KG1 (cell line): ENCODE measurements around the gene ATP6V1A.
A peak's percentile ranks its signal among the peaks of the same experiment; 100 is the strongest.

ENCODE experiments used
- DNase-seq: peaks from one replicate; lab custom pipeline; 2025; lab: John Stamatoyannopoulos, UW

Gene ATP6V1A

GRCh38 chr3:113746548-113747282 lies at the start of gene ATP6V1A:
Gene ATP6V1A, plus strand, starts transcription at chr3:113747035. Its CDS starts 31,719 bp downstream, at chr3:113778754.
- DNase-seq: peak; percentile 87

- no peak for DNase-seq
Measured at GRCh38 chr3:113697500-113698090, 49.2 kb upstream of the ATP6V1A start.

GRCh38 chr3:113698213-113698742 lies 48.6 kb upstream of the ATP6V1A start:
- no peak for DNase-seq

GRCh38 chr3:113698956-113699355 lies 47.9 kb upstream of the ATP6V1A start:
- no peak for DNase-seq

- DNase-seq: no peak
Measured at GRCh38 chr3:113707835-113708234, 39.0 kb upstream of the ATP6V1A start.

- DNase-seq: no peak
Measured at GRCh38 chr3:113712129-113712528, 34.7 kb upstream of the ATP6V1A start.

- DNase-seq: no peak
Measured at GRCh38 chr3:113714702-113715101, 32.1 kb upstream of the ATP6V1A start.

GRCh38 chr3:113717308-113717707 lies 29.5 kb upstream of the ATP6V1A start:
- no peak for DNase-seq

- no peak for DNase-seq
Measured at GRCh38 chr3:113717818-113718217, 29.0 kb upstream of the ATP6V1A start.

GRCh38 chr3:113719294-113719693 lies 27.5 kb upstream of the ATP6V1A start:
- no peak for DNase-seq

- DNase-seq: no peak
Measured at GRCh38 chr3:113719758-113720157, 27.1 kb upstream of the ATP6V1A start.

- peak; percentile 44 for DNase-seq
Measured at GRCh38 chr3:113721636-113722035, 25.2 kb upstream of the ATP6V1A start.

GRCh38 chr3:113728661-113729060 lies 18.2 kb upstream of the ATP6V1A start:
- DNase-seq: no peak

- no peak for DNase-seq
Measured at GRCh38 chr3:113730550-113730949, 16.3 kb upstream of the ATP6V1A start.

- DNase-seq: no peak
Measured at GRCh38 chr3:113731694-113732093, 15.1 kb upstream of the ATP6V1A start.

- DNase-seq: peak; percentile 29
Measured at GRCh38 chr3:113736548-113737089, 10.2 kb upstream of the ATP6V1A start.

- no peak for DNase-seq
Measured at GRCh38 chr3:113741086-113741485, 5.7 kb upstream of the ATP6V1A start.

GRCh38 chr3:113741620-113742019 lies 5.2 kb upstream of the ATP6V1A start:
- DNase-seq: no peak

- no peak for DNase-seq
Measured at GRCh38 chr3:113743006-113743630, 3.7 kb upstream of the ATP6V1A start.

- peak; percentile 85 for DNase-seq
Measured at GRCh38 chr3:113744941-113745755, 1.7 kb upstream of the ATP6V1A start.

GRCh38 chr3:113745756-113746547 lies 883 bp upstream of the ATP6V1A start, which contains the start of gene NAA50:
Gene NAA50, minus strand, starts transcription at chr3:113746249. Its CDS starts 300 bp downstream, at chr3:113745949.
- peak; percentile 88 for DNase-seq
